WI38 (cell line): ENCODE results near the gene POLE4.

Experiments used
- H3K4me3 ChIP-seq: 2 replicates; pipeline ENCODE4 v1.5.1; 2011; ENCODE audit warnings: low read depth, mild to moderate bottlenecking, control low read depth, low read length
- TF ChIP-seq, protein P1 (sequence below): IDR thresholded peaks from 2 replicates; pipeline ENCODE4 v1.5.1; 2012; ENCODE audit warnings: low read depth, mild to moderate bottlenecking, control low read depth, low read length

Gene POLE4

DNA sequence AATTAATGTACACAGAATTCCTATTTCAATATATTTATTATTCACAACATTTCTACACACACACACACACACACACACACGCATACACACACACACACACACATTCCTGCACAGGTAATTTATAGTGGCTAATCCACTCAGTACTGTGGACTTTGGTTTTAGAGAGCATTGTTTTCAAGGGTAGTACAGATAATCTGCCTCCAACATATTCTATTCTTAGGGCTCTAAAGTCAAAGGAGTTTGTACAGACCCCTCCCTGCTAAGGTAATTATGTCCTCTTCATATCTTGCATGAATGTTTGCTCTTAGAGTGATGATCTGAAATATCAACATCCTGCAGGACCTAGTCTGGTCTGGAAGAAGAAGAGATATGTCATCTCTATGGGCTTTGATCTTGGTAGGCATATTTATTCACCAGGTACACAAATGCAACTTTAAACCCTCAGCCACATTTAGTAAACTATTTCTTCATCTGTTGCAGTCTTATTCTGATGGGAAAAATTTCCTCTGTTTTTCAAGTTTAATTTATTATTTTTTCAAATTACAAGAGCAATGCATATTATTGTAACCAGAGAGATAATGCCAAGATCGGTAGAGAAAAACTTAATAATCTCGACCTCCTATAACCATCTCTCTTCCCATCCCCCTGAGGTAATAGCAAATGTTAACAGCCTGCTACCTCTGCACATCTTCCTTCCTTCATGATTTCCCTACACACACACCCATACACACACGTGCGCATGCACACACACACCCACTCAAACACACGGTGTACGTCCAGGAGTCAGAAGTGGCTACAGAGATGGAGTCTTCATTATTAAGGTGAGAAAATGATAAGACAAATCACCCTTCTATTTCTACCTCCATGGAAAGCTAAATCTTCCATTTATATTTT is 18.3 kb upstream of the POLE4 start:
- TF ChIP-seq, protein P1, sequence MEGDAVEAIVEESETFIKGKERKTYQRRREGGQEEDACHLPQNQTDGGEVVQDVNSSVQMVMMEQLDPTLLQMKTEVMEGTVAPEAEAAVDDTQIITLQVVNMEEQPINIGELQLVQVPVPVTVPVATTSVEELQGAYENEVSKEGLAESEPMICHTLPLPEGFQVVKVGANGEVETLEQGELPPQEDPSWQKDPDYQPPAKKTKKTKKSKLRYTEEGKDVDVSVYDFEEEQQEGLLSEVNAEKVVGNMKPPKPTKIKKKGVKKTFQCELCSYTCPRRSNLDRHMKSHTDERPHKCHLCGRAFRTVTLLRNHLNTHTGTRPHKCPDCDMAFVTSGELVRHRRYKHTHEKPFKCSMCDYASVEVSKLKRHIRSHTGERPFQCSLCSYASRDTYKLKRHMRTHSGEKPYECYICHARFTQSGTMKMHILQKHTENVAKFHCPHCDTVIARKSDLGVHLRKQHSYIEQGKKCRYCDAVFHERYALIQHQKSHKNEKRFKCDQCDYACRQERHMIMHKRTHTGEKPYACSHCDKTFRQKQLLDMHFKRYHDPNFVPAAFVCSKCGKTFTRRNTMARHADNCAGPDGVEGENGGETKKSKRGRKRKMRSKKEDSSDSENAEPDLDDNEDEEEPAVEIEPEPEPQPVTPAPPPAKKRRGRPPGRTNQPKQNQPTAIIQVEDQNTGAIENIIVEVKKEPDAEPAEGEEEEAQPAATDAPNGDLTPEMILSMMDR: no peak
- no peak overlapping the region for H3K4me3 ChIP-seq

DNA sequence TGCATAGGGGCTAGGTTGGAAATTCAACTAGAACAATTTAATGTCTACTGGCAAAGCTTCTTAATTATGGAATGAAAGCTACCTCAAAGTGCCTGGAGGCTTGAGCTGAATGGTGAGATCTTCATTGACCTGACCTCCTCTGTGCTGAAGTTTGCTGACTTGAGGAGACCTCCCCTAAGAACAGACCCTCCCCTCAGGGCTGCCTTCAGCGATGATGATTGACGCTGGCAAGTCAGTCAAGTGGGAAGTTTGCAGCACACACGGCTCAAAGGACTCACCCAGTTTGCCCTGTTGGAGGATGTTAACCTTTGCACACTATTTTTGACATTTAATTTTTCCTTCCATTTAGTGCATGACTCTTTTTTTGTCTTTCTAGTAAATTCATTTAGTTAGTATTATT is 17.2 kb upstream of the POLE4 start:
- H3K4me3 ChIP-seq: no peak overlapping the region
- TF ChIP-seq, protein P1: no peak

DNA sequence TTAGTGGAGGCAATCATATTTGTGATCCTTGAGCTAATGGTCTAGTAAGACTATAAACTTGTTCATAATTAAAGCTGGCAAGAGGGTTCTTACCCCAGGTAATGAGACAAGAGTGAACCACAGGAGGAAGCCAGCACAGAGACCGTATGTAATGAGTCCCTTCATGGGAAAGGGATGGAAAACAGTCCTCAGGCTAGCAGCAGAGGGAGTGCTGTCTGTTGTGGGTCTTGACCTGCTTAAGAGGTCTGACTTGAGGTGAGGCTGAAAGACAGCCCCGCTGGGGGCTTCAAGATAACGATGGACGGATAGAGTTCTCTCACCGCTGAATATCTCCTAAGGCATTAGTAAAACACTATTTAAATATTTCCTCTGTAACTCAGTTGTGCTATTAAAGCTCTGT is 16.2 kb upstream of the POLE4 start:
- no peak overlapping the region for H3K4me3 ChIP-seq
- TF ChIP-seq, protein P1: no peak

DNA sequence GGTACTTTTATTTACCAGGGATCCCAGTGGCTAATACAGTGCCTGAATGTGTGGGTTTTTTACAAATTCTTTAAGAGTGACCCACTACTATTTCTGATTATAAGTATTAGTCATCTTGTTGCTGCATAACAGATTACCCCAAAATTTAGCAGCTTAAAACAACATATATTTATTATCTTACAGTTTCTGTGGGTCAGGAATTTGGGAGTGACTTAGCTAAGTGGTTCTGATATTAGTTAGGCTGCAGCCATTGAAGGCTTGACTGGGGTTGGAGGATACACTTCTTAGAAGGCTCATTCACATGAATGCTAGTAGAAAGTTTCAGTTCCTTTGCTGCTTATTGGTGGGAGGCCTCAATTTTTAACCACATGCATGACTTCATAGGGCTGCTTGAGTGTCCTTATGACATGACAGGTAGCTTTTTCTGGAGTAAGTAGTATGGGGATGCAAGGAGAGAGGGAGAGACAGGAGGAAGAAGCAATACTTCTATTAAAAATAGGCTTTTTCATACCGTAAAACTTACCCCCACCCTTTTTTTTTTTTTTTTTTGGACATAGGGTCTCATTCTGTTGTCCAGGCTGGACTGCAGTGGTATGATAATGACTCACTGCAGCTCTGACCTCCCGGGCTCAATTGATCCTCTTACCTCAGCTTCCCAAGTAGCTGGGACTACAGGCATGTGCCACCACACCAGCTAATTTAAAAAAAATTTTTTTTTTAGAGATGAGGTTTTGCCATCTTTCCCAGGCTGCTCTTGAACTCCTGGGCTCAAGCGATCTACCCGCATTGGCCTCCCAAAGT is 13.3 kb upstream of the POLE4 start:
- TF ChIP-seq, protein P1: no peak

DNA sequence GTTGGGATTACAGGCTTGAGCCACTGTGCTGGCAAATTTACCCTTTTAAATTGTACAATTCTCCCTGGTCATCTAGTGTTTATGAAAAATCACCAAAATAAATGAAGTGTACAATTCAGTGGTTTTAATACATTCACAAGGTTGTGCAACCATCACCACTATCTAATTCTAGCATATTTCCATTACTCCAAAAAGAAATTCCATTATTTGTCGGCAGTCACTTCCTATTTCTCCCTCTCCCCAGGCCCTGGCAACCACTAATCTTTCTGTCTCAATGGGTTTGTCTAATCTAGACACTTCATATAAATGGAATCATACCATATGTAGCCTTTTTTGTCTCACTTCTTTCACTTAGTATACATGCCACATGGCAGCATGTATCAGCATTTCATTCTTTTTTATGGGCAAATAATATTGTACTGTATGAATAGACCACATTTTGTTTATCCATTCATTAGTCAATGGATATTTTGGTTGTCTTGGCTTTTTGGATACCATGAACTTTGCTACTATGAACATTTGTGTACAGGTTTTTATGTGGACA is 12.6 kb upstream of the POLE4 start:
- H3K4me3 ChIP-seq: no peak overlapping the region
- TF ChIP-seq, protein P1: no peak

More for the DNA sequence above, 13.3 kb upstream of the POLE4 start:
- H3K4me3 ChIP-seq: no peak overlapping the region

DNA sequence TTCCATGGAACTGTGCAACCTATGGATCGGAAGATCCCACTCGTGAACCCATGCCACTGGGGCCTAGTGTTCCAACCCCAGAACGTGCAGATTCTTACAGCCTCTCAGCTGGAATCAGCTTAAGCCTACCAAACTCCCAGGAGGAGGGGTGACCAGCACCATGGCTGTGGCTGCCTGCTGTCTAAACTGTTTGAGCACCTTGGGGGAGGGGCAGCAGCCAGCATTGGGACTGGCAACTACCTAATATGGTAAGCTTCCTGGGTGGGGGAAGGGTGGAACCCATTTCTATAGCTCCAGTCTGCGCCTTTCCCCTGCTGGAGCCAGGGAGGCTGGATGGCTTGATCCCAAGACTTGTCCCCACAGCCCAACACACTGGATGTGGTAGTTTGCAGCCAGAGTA is 10.7 kb upstream of the POLE4 start:
- no peak overlapping the region for H3K4me3 ChIP-seq
- TF ChIP-seq, protein P1: no peak
